Stimulated activated CD4-positive, alpha-beta T cell treated with anti-CD3 and anti-CD28 coated beads, Interleukin-2, amount 100 ng/mL, for 24 hours (primary cell): ENCODE measurements around the gene MCIDAS.

ENCODE experiments used
- DNase-seq, 2 donors: peaks; one replicate each; pipeline ENCODE4 v3.0.0-alpha.2; 2020

The MCIDAS gene

GRCh38 chr5:55226934-55227663 lies at the start of gene MCIDAS:
Gene MCIDAS (minus strand): TSS chr5:55227315. CDS start chr5:55227138, 177 bp downstream.
- DNase-seq, result peak; percentile 65 to 79

GRCh38 chr5:55276771-55277170 lies 49.7 kb upstream of the MCIDAS start:
- DNase-seq, result no peak

- no peak for DNase-seq
Measured at GRCh38 chr5:55258339-55258738, 31.2 kb upstream of the MCIDAS start.

GRCh38 chr5:55254802-55255201 lies 27.7 kb upstream of the MCIDAS start:
- no peak for DNase-seq

- no peak for DNase-seq
Measured at GRCh38 chr5:55250064-55250463, 22.9 kb upstream of the MCIDAS start.

- DNase-seq, result no peak
Measured at GRCh38 chr5:55241746-55242145, 14.6 kb upstream of the MCIDAS start.

GRCh38 chr5:55236800-55237199 lies 9.7 kb upstream of the MCIDAS start:
- no peak for DNase-seq

GRCh38 chr5:55234121-55234700 lies 7.1 kb upstream of the MCIDAS start:
- DNase-seq, result no peak

GRCh38 chr5:55232985-55233928 lies 6.1 kb upstream of the MCIDAS start, which contains the start of gene CCNO:
Gene CCNO (minus strand): TSS chr5:55233608. CDS start chr5:55233523, 85 bp downstream.
- peak; percentile 59 to 77 for DNase-seq

- peak in 1 of 2 donors; percentile 24 for DNase-seq
Measured at GRCh38 chr5:55232271-55232984, 5.3 kb upstream of the MCIDAS start.

- DNase-seq, result no peak
Measured at GRCh38 chr5:55231919-55232270, 4.8 kb upstream of the MCIDAS start.

- DNase-seq, result peak in 1 of 2 donors; percentile 26
Measured at GRCh38 chr5:55231029-55231918, 4.2 kb upstream of the MCIDAS start.

- DNase-seq, result no peak
Measured at GRCh38 chr5:55230086-55230629, 3.0 kb upstream of the MCIDAS start.

GRCh38 chr5:55227664-55228430 lies 732 bp upstream of the MCIDAS start:
- no peak for DNase-seq

- DNase-seq, result peak; percentile 70 to 83
Measured at GRCh38 chr5:55226027-55226933, 835 bp downstream of the MCIDAS start.

- DNase-seq, result no peak
Measured at GRCh38 chr5:55225346-55225745, 1.8 kb downstream of the MCIDAS start.

GRCh38 chr5:55223812-55224240 lies 3.3 kb downstream of the MCIDAS start:
- DNase-seq, result no peak

- peak in 1 of 2 donors; percentile 24 for DNase-seq
Measured at GRCh38 chr5:55222985-55223811, 3.9 kb downstream of the MCIDAS start.
